Heart left ventricle (tissue), 16 donors: ENCODE results near the gene ATPAF1. TPM values are rescaled to one million over a fixed set of nuclear protein-coding genes. Genes with fewer than 3 reads are reported as not detected.

Experiments
- ATAC-seq, 4 donors: fragments of 200-7000 bp; cut with Tn5 transposase; one replicate each; pipeline ENCODE4 v1.9.1; 2020 to 2022; ENCODE audit warnings: moderate library complexity in 4 of 4, mild to moderate bottlenecking in 3 of 4, moderate number of reproducible peaks in 1 of 4
- DNase-seq, 5 donors: peaks; one replicate each; pipeline ENCODE4 v3.0.0-alpha.2; 2020
- H3K27ac ChIP-seq, 12 donors: fragments of 200-600 bp; sonication (generic) in 4 of 12; one replicate each; pipeline versions ENCODE4 v1.5.0 to v1.8.0; 2016 to 2022; ENCODE audit warnings: mild to moderate bottlenecking in 2 of 12
- H3K27me3 ChIP-seq, 9 donors: fragments of 200-600 bp; sonication (generic) in 2 of 9; one replicate each; pipeline versions ENCODE4 v1.5.1 to v1.8.0; 2016 to 2022; ENCODE audit warnings: mild to moderate bottlenecking in 3 of 9
- H3K36me3 ChIP-seq, 9 donors: fragments of 200-600 bp; sonication (generic) in 2 of 9; one replicate each; pipeline versions ENCODE4 v1.5.0 to v1.8.0; 2018 to 2022; ENCODE audit warnings: mild to moderate bottlenecking in 2 of 9
- H3K4me1 ChIP-seq, 12 donors: fragments of 200-600 bp; sonication (generic) in 4 of 12; one replicate each; pipeline versions ENCODE4 v1.5.0 to v1.8.0; 2016 to 2022; ENCODE audit warnings: mild to moderate bottlenecking in 3 of 12
- H3K4me3 ChIP-seq, 12 donors: fragments of 200-600 bp; sonication (generic) in 4 of 12; one replicate each; pipeline versions ENCODE4 v1.5.0 to v1.8.0; 2017 to 2022; ENCODE audit warnings: mild to moderate bottlenecking in 9 of 12, moderate library complexity in 4 of 12
- H3K9me3 ChIP-seq, 12 donors: fragments of 200-600 bp; sonication (generic) in 4 of 12; one replicate each; pipeline versions ENCODE4 v1.5.0 to v1.8.0; 2016 to 2022; ENCODE audit warnings: mild to moderate bottlenecking in 1 of 12
- CTCF ChIP-seq, 12 donors: fragments of 200-600 bp; sonication (generic) in 4 of 12; IDR thresholded peaks; one replicate each; pipeline versions ENCODE4 v1.5.0 to v1.8.0; 2018 to 2022; ENCODE audit warnings: antibody characterized with exemption in 12 of 12, mild to moderate bottlenecking in 5 of 12
- POLR2A ChIP-seq, 2 donors: fragments of 450-650 bp; IDR thresholded peaks; one replicate each; pipeline ENCODE4 v1.6.1; 2017; ENCODE audit warnings: antibody characterized with exemption in 2 of 2, mild to moderate bottlenecking in 2 of 2, moderate library complexity in 2 of 2
- WGBS, 4 donors: extraction: QIAGEN DNeasy Blood & Tissue Kit in 2 of 4; methylation state at CpG; one replicate each; pipeline versions ENCODE4 v1.1.5 to v1.1.7; 2013 to 2018; 5-methylcytosine and 5-hydroxymethylcytosine counted together
- intact Hi-C, 10 donors: fragments of 100-400 bp; cut with DNase I; formaldehyde crosslinking; loops; one replicate each; pipeline versions ENCODE4 v1.11.1 to v1.14.2; 2022
- polyA plus RNA-seq, 2 donors: library from polyadenylated mRNA; stranded (reverse); fragments of 200-250 nt; gene quantifications; one replicate each; pipeline ENCODE4 v1.2.3, GENCODE V29; 2013
- total RNA-seq, 9 donors: library from RNA; depleted of rRNA in 2 of 9; stranded (reverse); fragments of >200 nt in 2 of 9; fragmentation: NEBNext Ultra II Directional in 3 of 9; extraction: Animal tissue kit (Norgen Biotek cat#: 25700) in 3 of 9; gene quantifications; one replicate each; pipeline versions ENCODE4 v1.1.0 to v1.2.4, GENCODE V29; 2016 to 2023
- donor health status: ischemic (EF 13 %, LVEDD 7.1; RV severe dilation, severe dysfunction).
- donor health status: healthy with polysubstance abuse.
- donor health status: DM: no; HTN: yes; CAD: no.
- donor health status: DM: no; HTN: no; CAD: no.
- donor health status: ischemic (EF 25% LVEDD 6.9; RV normal size, moderate dysfunction).
- donor health status: ischemic (EF 25% LVEDD 5.7; RV mildly dilated, moderate dysfunction).
- donor health status: healthy.
- donor health status: DM: yes; HTN: yes; CAD: no.
- donor health status: ischemic (EF 35%, LVEDD 5.7; RV mildly dilated, moderate dysfunction).
- donor health status: nonischemic (EF 11% LVEDD 7.7; RV severe dilation, severe dysfunction).
- donor health status: DM: yes; HTN: yes; CAD: no.
- donor health status: PGD.
- donor health status: ischemic (EF 29% LVEDD 5.4; RV normal size, mild dysfunction).
- donor health status: nonischemic (EF 23%, LVEDD 6.1; RV moderate dilation, normal function).

Gene ATPAF1
- total and polyA plus RNA-seq, 11 donors = 96.8 to 263 (median 179) TPM

- H3K4me3 ChIP-seq = peak within 1 kb of the TSS; percentile 66 to 99 (median 82)
- no peaks in the 10 kb centered on the region for H3K9me3 ChIP-seq
- H3K27ac ChIP-seq = peak within 1 kb of the TSS; percentile 49 to 91 (median 80)
- 0% methylated on average over 41 to 53 of the region's 53 CpGs for WGBS, 4 donors
- intact Hi-C loops = loop anchor here in 1 of 10 donors (5.0 kb wide), 1 partner anchor 52 kb away; the partner anchor contains the start of gene KNCN
- peak; percentile 96 to 99 (median 96) for ATAC-seq
- DNase-seq = peak; percentile 97 to 99 (median 98)
- peak; percentile 34 to 96 for TF ChIP-seq POLR2A (IDR thresholded peaks at IDR 0.05)
- TF ChIP-seq CTCF (IDR thresholded peaks at IDR 0.05) = peak in 7 of 12 donors; percentile 10 to 45 (median 30)
- no peaks in the 10 kb centered on the region for H3K27me3 ChIP-seq
- peaks cover 0 to 13% (median 11%) of the 10 kb centered on the region in 9 donors for H3K36me3 ChIP-seq
- peaks cover 0 to 79% (median 56%) of the 10 kb centered on the region in 12 donors for H3K4me1 ChIP-seq
Measured at GRCh38 chr1:46603858-46604549, 64.2 kb downstream of the ATPAF1 start, which contains the start of gene MKNK1. Gene MKNK1, minus strand, starts transcription at chr1:46604268. Its CDS starts 20,941 bp downstream, at chr1:46583327.

GRCh38 chr1:46603481-46603857, 64.7 kb downstream of the ATPAF1 start:
- ATAC-seq (peak in 2 of 4 donors; percentile 6 to 12), DNase-seq (no peak)
- Histone ChIP-seq H3K36me3 (peaks cover 0 to 8% (median 5%) of the 10 kb centered on the region in 9 donors), H3K4me1 (peaks cover 0 to 82% (median 56%) of the 10 kb centered on the region in 12 donors), H3K27ac (peak overlapping the region; percentile 49 to 91 (median 80)), H3K27me3 (no peaks in the 10 kb centered on the region), H3K4me3 (peak overlapping the region; percentile 66 to 99 (median 82)), H3K9me3 (no peaks in the 10 kb centered on the region)
- 0 to 1% (median 0%) methylated on average over 2 of the region's 2 CpGs for WGBS, 4 donors
- TF ChIP-seq POLR2A (IDR thresholded peaks at IDR 0.05) (no peak), CTCF (IDR thresholded peaks at IDR 0.05) (no peak)
- intact Hi-C loops = loop anchor here in 1 of 10 donors (5.0 kb wide), 1 partner anchor 51 kb away; the partner anchor contains the start of gene KNCN

- no peaks in the 10 kb centered on the region for H3K9me3 ChIP-seq
- peak overlapping the region in 2 of 12 donors; percentile 2 to 25 for H3K27ac ChIP-seq
- H3K4me1 ChIP-seq = peaks cover 0 to 92% (median 41%) of the 10 kb centered on the region in 12 donors
Measured at GRCh38 chr1:46601257-46602007, 66.7 kb downstream of the ATPAF1 start.

More at GRCh38 chr1:46601257-46602007, 66.7 kb downstream of the ATPAF1 start:
- H3K4me3 ChIP-seq = no peak overlapping the region
- intact Hi-C loops = loop anchor here in 1 of 10 donors (5.0 kb wide), 1 partner anchor 49 kb away; the partner anchor contains the start of gene KNCN
- H3K27me3 ChIP-seq = no peaks in the 10 kb centered on the region
- peaks cover 0 to 10% (median 0%) of the 10 kb centered on the region in 9 donors for H3K36me3 ChIP-seq
- ATAC-seq (no peak), DNase-seq (no peak)
- 71 to 80% (median 74%) methylated on average over 3 of the region's 3 CpGs for WGBS, 4 donors
- TF ChIP-seq POLR2A (IDR thresholded peaks at IDR 0.05) (no peak), CTCF (IDR thresholded peaks at IDR 0.05) (no peak)
